Activated CD4-positive, alpha-beta T cell treated with anti-CD3 and anti-CD28 coated beads, Interleukin-10, Interleukin-2, amounts not matched to agents 100 ng/mL and 50 ng/mL, durations not matched to agents 16 hours and 8 hours (primary cell): ENCODE measurements around the gene GRB7.
"Not testable (repeated sequence)": the region's sequence is repeated elsewhere in the genome, so short reads cannot be mapped to it uniquely, and the experiment has no call there.

Experiments used
- DNase-seq: peaks from one replicate; pipeline ENCODE4 v3.0.0-alpha.2; 2020

Gene GRB7

DNA sequence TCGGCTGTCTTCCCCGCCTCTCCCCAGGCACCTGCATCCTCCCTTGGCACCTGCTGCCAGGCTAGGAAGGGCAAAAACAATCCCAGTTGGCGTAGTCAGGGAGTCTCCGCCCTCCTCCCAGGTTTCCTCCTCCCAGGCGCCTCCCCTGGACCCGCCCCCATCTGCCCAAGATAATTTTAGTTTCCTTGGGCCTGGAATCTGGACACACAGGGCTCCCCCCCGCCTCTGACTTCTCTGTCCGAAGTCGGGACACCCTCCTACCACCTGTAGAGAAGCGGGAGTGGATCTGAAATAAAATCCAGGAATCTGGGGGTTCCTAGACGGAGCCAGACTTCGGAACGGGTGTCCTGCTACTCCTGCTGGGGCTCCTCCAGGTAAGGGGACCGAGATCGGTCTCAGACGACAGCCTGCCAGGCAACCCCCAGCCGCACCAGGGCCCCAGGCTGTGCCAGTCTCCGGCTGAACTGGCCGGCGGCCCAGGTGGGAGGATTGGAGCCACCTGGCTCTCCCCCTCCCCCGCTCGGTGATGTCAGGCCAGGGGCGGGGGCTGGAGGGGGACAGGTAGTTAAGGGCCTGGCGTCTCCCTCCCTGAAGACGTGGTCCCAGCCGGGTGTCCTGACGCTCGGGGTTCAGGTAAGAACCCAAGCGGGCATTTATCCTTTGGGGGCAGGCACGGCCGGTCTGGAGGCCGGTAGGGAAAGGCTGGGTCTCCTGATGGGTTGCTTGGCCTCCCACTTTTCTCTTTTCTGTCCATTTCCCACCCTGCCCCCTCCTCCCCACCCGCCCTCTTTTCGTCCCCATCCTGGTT lies at the start of gene GRB7:
Gene GRB7, plus strand, starts transcription at position 179 of the 808 bp plus-strand sequence. CDS start 4,364 bp downstream, outside the sequence.
- DNase-seq = no peak

GRCh38 chr17:39688475-39688835 lies 49.3 kb upstream of the GRB7 start:
- no peak for DNase-seq

DNA sequence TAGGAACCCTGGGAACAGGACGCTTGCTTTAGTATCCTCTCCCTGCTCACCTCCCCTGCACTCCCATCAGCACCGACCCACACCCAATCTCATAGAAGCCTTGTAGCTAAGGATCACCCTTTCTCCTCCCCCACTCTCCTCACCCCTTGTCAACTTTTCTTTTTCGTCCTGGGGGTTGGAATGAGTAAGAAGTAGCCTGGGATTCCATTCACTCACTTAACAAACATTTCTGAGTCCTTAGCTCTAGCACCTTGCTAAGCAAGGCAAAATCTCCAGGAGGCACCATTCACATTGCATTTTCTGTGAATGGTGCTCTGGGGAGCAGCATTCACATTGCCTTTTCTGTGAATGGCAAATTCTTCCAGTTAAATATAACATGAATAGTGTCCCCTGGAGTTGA lies 48.8 kb upstream of the GRB7 start:
- no peak for DNase-seq

DNA sequence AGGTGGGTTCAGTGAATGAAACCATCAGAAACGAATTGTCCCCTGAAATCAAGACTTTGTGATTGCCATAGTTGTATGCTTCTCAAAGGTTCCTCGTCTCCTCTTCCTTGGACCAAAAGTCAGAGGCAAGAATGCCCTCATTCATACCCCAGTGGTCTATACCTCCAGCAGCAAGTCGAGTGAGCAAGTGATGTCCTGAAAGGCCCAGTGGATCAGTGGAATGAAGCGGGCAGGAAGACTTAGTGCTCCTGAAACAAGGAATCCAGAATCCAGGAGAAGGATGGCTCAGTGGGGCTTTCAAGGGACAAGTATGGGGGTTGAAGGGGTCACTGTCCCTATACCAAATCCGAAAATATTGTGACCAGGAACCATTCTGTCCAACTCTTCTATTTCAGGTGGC lies 43.1 kb upstream of the GRB7 start:
- DNase-seq = no peak

DNA sequence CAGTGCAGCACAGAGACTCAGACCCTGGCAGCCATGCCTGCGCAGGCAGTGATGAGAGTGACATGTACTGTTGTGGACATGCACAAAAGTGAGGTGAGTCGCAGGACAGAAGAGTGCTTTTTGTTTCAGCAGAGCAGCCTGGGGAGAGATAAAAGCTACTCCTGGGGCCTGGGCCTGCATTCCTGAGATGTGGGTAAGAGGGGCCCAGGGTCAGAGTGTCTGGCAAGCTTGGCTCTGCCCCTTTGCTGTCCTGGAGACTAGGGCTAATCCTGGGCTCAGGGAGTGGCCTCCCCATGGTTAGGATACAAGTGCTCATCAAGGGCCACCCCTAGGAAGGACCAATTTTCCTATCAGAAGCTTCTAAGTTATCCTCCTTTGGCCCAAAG lies 42.7 kb upstream of the GRB7 start:
- no peak for DNase-seq

DNA sequence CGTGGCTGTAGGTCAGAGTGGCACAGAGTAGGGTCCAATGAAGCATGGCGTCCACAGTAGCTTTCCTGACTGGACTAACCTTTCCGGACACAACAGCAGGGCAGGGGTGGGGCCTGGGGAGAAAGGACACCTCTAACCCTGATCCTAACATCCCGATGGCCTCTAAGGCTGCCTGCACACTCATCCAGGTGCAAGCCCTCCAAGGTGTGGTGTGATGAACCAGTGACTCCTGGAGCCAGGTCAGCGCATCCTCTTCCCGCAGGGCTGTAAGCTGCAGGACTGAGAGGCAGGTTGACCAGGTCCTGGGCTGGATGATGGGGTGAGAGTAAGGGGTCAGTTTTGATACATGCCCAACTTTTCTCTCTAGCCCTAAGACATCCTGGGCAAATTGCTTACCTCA lies 41.0 kb upstream of the GRB7 start:
- no peak for DNase-seq

- DNase-seq = no peak
Observed at GRCh38 chr17:39697961-39698360, 39.8 kb upstream of the GRB7 start.

GRCh38 chr17:39699157-39699817 lies 38.5 kb upstream of the GRB7 start:
- DNase-seq = not testable (repeated sequence)

GRCh38 chr17:39699818-39700147 lies 38.0 kb upstream of the GRB7 start, which contains the start of gene ERBB2:
TSS of gene ERBB2 (plus strand) at chr17:39700064. CDS start at chr17:39700239, 175 bp downstream.
- no peak for DNase-seq

DNA sequence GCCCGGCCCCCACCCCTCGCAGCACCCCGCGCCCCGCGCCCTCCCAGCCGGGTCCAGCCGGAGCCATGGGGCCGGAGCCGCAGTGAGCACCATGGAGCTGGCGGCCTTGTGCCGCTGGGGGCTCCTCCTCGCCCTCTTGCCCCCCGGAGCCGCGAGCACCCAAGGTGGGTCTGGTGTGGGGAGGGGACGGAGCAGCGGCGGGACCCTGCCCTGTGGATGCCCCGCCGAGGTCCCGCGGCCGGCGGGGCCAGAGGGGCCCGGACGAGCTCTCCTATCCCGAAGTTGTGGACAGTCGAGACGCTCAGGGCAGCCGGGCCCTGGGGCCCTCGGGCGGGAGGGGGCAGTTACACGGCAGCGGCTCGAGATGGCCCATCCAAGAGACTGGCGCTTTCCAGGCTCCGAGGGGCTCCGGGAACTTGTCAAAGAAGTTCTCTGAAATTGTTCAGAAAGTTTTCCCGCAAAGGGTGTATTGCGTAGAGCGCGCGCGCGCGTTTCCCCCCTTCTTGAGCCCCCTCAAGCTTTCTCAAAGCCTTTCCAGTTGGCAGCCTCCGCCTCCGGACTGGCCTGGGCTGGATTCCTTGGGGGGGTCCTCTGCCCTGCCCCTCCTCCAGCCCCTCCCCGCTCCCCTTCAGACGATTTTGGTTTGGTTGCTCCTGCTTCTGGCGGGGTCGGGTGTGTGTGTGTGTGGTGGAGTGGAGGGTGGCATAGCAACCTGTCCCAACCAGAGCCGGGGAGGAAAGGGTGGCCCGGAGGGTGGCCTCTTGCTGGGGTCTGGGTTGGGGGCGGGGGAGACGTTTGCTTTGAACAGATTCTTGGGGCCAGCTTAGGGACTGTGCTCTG lies 37.4 kb upstream of the GRB7 start:
- no peak for DNase-seq

GRCh38 chr17:39701012-39701783 lies 36.5 kb upstream of the GRB7 start:
- no peak for DNase-seq

DNA sequence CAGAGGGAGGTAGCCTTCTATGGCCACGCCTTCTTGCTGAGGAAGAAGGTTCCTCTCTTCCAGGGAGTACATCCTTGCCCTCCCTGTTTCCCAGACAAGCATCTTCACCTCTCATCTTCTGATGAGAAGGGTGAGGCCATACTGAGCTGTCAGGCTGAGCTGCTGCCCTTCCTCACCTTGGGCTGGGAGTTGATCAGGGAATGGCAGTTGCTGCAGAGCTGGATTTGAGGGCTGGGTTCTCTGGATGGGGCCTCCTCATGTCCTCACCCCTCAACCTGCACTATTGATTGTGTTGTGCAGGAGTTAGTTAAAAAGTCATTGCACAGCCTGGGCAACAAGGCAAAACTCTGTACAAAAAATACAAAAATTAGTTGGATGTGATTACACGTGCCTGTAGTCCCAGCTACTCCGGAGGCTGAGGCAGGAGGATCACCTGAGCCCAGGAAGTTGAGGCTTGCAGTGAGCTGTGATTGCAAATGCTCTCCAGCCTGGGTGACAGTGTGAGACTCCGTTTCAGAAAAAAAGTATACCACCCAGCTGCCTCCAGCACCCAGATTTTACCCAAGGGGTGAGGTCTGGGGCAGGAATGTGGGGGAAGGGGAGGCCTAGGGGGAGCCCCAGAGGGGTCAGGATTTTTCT lies 35.8 kb upstream of the GRB7 start:
- DNase-seq = no peak

GRCh38 chr17:39702901-39703893 lies 34.5 kb upstream of the GRB7 start:
- DNase-seq = peak; percentile 19

DNA sequence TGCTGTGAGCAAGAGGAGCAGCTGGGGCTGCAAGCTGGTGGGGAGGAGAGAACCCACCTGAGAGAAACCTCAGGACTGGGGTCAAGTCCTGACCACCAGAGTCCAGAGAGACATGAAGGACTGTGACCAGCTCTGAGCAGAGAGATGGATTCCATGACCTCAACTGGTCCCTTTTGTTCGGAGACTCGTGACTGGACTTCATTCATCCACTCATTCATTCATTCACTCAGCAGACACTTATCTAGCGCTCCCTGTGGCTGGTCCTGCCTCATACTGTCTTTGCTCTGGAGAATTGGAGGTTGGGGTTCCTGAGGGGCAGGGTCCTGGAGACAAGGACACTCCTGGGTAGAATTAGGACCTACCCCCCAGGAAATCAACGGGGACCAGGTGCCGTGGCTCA lies 33.8 kb upstream of the GRB7 start:
- DNase-seq = no peak

DNA sequence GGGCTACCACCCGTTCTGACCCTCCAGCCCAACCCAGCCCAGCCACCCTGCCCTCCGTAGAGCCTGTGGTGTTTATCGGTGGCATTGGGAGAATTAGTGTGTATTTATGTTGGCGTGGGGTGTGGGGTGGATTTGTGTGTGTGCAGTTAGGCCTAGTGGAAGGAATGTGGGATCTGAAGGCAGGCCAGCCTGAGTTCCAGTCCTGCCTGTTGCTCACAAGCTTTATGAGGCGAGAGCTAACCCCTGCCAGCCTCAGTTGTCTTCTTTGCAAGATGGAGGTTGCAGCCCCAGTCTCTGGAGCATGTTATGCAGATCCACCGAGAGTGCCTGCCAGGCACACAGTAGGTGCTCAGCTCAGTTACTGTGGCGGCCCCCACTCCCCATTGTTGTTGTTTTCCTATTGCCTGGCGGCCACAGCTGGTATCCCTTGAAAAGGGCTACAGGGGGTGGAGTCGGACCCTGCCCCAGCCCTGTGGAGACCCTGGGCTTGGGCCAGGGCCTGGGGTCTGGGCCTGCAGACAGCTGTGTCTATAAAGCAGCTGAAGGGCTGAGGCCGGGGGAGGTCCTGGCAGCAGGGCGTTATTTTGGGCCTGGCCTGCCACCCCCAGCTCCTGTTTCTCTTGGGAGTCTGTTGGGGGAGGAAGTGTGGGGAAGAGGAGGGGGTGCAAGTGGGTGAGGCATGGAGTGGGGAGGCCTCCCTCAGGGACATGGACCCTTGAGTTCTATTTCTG lies 32.8 kb upstream of the GRB7 start:
- no peak for DNase-seq

- DNase-seq = no peak
Observed at GRCh38 chr17:39705786-39706348, 31.9 kb upstream of the GRB7 start.

GRCh38 chr17:39706383-39706782 lies 31.4 kb upstream of the GRB7 start:
- no peak for DNase-seq

DNA sequence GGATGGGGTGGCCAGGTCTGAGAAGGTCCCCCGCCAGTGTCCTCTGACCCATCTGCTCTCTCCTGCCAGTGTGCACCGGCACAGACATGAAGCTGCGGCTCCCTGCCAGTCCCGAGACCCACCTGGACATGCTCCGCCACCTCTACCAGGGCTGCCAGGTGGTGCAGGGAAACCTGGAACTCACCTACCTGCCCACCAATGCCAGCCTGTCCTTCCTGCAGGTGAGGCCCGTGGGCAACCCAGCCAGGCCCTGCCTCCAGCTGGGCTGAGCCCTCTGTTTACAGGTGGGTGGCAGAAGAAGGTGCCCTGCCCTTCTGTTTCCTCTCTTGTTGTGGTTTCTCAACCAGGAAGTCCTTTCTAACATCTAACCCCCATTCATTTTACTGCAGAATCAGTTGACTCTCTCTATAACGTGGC lies 30.8 kb upstream of the GRB7 start:
- no peak for DNase-seq

GRCh38 chr17:39709319-39709997 lies 28.3 kb upstream of the GRB7 start:
- no peak for DNase-seq
